Peyer's patch (tissue), 4 donors: Measurements from ENCODE around the gene PPP1R16B. TPM values are rescaled to one million over a fixed set of nuclear protein-coding genes. Genes with fewer than 3 reads are reported as not detected.

Experiments used
- DNase-seq, 3 donors: peaks; one replicate each; pipeline ENCODE4 v3.0.0-alpha.2; 2017 to 2019
- H3K27ac ChIP-seq, 4 donors: fragments of 200-600 bp; sonication (generic); one replicate each; pipeline ENCODE4 v1.5.1; 2016 to 2019
- H3K27me3 ChIP-seq, 2 donors: fragments of 200-600 bp; sonication (generic); one replicate each; pipeline ENCODE4 v1.5.1; 2019
- H3K36me3 ChIP-seq, 3 donors: fragments of 200-600 bp; sonication (generic); one replicate each; pipeline ENCODE4 v1.5.1; 2016 to 2019
- H3K4me1 ChIP-seq, 4 donors: fragments of 200-600 bp; sonication (generic); one replicate each; pipeline ENCODE4 v1.5.1; 2016 to 2019
- H3K4me3 ChIP-seq, 4 donors: fragments of 200-600 bp; sonication (generic); 1 replicate in 3 of 4; 2 replicates in 1 of 4; pipeline ENCODE4 v1.5.1; 2016 to 2019; ENCODE audit warnings: mild to moderate bottlenecking in 1 of 4
- H3K9me3 ChIP-seq, 4 donors: fragments of 200-600 bp; sonication (generic); one replicate each; pipeline ENCODE4 v1.5.1; 2016 to 2019; ENCODE audit warnings: mild to moderate bottlenecking in 1 of 4
- POLR2A ChIP-seq, 2 donors: fragments of 450-650 bp; IDR thresholded peaks; one replicate each; pipeline ENCODE4 v1.5.1; 2017; ENCODE audit warnings: antibody characterized with exemption in 2 of 2, mild to moderate bottlenecking in 2 of 2, moderate library complexity in 2 of 2
- total RNA-seq, 4 donors: library from RNA; depleted of rRNA; stranded (reverse); fragments of >200 nt; gene quantifications; one replicate each; pipeline ENCODE4 v1.1.0, GENCODE V29; 2016
- TF ChIP-seq, protein P1 (sequence below), 6 experiments: fragments of 450-650 bp in 4 of 6; fragments of 200-600 bp in 2 of 6; sonication (generic) in 1 of 6; IDR thresholded peaks; one replicate each; pipeline ENCODE4 v1.5.1; 2017 to 2019; ENCODE audit warnings: antibody characterized with exemption in 6 of 6, mild to moderate bottlenecking in 3 of 6, moderate library complexity in 1 of 6

Gene PPP1R16B
- total RNA-seq, 4 donors from 2014 or later: 3.2 to 41.3 (median 7.2) TPM

DNA sequence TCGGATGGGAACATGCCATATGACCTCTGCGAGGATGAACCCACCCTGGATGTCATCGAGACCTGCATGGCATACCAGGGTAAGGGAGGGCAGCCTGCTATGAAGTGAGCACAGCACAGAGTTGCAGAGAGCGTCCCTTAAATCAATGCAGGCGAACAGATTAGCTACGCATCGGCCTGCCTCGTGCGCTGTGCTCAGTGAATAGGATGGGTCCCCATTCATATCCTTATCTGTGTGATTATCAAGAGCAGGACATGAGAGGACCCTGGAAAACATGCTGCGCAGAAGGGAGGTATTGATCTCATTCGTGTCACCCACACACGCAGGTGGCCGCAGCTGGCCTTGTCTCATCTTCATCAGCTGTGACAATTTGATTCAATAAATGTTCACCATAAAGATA is 95.1 kb downstream of the PPP1R16B start:
- TF ChIP-seq, protein P1, sequence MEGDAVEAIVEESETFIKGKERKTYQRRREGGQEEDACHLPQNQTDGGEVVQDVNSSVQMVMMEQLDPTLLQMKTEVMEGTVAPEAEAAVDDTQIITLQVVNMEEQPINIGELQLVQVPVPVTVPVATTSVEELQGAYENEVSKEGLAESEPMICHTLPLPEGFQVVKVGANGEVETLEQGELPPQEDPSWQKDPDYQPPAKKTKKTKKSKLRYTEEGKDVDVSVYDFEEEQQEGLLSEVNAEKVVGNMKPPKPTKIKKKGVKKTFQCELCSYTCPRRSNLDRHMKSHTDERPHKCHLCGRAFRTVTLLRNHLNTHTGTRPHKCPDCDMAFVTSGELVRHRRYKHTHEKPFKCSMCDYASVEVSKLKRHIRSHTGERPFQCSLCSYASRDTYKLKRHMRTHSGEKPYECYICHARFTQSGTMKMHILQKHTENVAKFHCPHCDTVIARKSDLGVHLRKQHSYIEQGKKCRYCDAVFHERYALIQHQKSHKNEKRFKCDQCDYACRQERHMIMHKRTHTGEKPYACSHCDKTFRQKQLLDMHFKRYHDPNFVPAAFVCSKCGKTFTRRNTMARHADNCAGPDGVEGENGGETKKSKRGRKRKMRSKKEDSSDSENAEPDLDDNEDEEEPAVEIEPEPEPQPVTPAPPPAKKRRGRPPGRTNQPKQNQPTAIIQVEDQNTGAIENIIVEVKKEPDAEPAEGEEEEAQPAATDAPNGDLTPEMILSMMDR (IDR thresholded peaks at IDR 0.05): no peak
- no peak for TF ChIP-seq POLR2A (IDR thresholded peaks at IDR 0.05)
- Histone ChIP-seq H3K4me1 (no peaks in the 10 kb centered on the region), H3K36me3 (no peaks in the 10 kb centered on the region), H3K27ac (no peak overlapping the region), H3K9me3 (no peaks in the 10 kb centered on the region), H3K27me3 (no peaks in the 10 kb centered on the region), H3K4me3 (no peak overlapping the region)
- DNase-seq: peak in 1 of 3 donors; percentile 14

DNA sequence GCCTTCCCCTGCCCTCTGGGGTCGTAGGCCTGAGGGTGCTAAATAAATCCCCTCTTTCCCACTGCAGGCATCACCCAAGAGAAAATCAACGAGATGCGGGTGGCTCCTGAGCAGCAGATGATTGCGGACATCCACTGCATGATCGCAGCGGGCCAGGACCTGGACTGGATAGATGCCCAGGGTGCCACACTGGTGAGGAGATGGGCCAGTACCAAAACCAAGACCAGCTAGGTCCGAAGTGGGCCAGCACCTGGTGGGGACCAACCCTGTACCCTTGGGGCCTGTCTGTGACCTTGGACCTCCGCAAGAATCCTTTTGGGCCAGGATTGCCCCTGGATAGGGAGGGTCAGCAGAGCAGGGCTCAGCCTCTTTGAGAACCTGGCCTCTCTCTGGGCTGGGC is 97.1 kb downstream of the PPP1R16B start:
- H3K36me3 ChIP-seq: no peaks in the 10 kb centered on the region
- no peaks in the 10 kb centered on the region for H3K9me3 ChIP-seq
- no peaks in the 10 kb centered on the region for H3K27me3 ChIP-seq
- H3K4me3 ChIP-seq: no peak overlapping the region
- no peak overlapping the region for H3K27ac ChIP-seq
- no peak for DNase-seq
- H3K4me1 ChIP-seq: no peaks in the 10 kb centered on the region
- no peak for TF ChIP-seq POLR2A (IDR thresholded peaks at IDR 0.05)
- TF ChIP-seq, protein P1 (IDR thresholded peaks at IDR 0.05): no peak

DNA sequence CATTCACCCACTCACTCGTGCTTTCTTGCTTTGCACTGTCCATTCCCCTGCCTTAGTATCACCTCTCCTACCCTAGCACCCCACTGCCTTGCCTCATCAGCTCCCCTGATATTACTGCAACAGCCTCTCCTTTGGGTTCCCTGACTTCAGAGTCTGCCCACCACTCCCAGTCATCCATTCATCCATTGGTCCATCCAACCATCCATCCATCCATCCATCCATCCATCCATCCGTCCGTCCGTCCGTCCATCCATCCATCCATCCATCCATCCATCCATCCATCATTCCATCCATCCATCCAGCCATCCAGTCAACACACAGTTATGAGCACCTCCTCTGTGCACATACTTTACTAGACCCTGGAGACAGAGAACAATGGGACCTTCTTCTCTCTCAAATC is 97.8 kb downstream of the PPP1R16B start:
- no peaks in the 10 kb centered on the region for H3K4me1 ChIP-seq
- no peak overlapping the region for H3K4me3 ChIP-seq
- H3K36me3 ChIP-seq: no peaks in the 10 kb centered on the region
- no peak for TF ChIP-seq POLR2A (IDR thresholded peaks at IDR 0.05)
- TF ChIP-seq, protein P1 (IDR thresholded peaks at IDR 0.05): no peak
- no peaks in the 10 kb centered on the region for H3K9me3 ChIP-seq
- no peaks in the 10 kb centered on the region for H3K27me3 ChIP-seq
- DNase-seq: no peak
- H3K27ac ChIP-seq: no peak overlapping the region

DNA sequence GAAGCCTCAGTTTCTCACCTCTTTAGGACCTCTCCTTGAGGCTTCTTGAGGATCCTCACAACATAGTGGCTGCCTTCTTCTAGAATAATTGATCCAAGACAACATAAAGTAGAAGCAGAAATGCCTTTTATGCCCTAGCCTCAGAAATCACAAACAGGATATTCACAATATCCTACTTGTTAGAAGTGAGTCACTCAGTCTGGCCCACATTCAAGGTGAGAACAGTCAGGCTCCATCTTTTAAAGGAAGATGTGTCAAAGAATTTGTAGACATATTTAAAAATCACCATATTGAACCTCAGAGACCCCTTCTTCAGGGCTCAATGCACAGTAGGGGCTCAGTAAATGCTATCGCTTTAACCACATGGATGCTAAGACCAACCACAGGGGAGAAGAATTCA is 99.9 kb downstream of the PPP1R16B start:
- H3K27ac ChIP-seq: no peak overlapping the region
- H3K9me3 ChIP-seq: no peaks in the 10 kb centered on the region
- no peak for DNase-seq
- no peaks in the 10 kb centered on the region for H3K36me3 ChIP-seq
- no peak overlapping the region for H3K4me3 ChIP-seq
- TF ChIP-seq, protein P1 (IDR thresholded peaks at IDR 0.05): no peak
- TF ChIP-seq POLR2A (IDR thresholded peaks at IDR 0.05): no peak
- no peaks in the 10 kb centered on the region for H3K4me1 ChIP-seq
- H3K27me3 ChIP-seq: no peaks in the 10 kb centered on the region

DNA sequence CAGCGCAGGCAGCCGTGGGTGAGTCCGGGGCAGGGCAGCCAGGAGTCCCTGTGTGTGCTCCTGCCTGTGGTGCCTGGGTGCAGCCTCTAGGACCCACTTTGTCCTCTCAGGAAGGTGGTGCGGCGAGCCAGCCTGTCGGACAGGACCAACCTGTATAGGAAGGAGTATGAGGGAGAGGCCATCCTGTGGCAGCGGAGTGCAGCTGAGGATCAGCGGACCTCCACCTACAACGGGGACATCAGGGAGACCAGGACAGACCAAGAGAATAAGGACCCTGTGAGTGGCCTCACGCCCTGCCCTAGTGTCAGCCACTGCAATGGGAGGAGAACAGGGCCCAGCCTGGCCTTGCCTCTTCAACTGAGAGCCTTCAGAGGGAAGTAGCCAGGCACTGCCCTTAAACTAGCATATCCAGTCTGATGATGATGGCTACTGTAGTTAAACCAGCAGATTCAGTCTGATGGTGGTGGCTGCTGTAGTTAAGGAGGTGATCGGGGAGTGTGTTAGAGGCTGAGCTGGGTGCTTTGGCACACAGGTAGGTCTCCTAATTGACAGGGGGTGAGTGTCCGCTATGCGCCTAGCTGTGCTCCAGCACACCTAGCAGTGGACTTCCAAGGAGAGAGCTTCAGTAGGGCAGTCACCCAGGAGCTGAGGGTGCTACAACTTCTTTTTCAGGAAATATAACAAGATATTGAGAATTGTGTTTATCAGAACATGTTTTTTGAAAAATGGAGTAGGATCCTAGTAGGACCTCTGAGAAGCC is 102.6 kb downstream of the PPP1R16B start:
- Histone ChIP-seq H3K4me3 (no peak overlapping the region), H3K27ac (no peak overlapping the region), H3K36me3 (no peaks in the 10 kb centered on the region), H3K9me3 (no peaks in the 10 kb centered on the region), H3K4me1 (no peaks in the 10 kb centered on the region), H3K27me3 (no peaks in the 10 kb centered on the region)
- TF ChIP-seq, protein P1 (IDR thresholded peaks at IDR 0.05): no peak
- TF ChIP-seq POLR2A (IDR thresholded peaks at IDR 0.05): no peak
- DNase-seq: no peak
